ENCODE data around the gene LY6G6F. TPM values are rescaled to one million over a fixed set of nuclear protein-coding genes. Genes with fewer than 3 reads are reported as not detected.

LY6G6F gene
- total RNA-seq, 1 donor from 2014 or later = not detected

Other genes starting within 250 kb of the LY6G6F start
- gene MICB, start 208.7 kb upstream of the LY6G6F start, total RNA-seq (ENCODE audit: low replicate concordance) = 5.5 and 8.8 TPM in 2 replicates
- gene MCCD1, start 177.9 kb upstream of the LY6G6F start, total RNA-seq (ENCODE audit: low replicate concordance) = not detected in 2 replicates
- 238 and 398 TPM in 2 replicates for gene DDX39B, start 164.9 kb upstream of the LY6G6F start, total RNA-seq (ENCODE audit: low replicate concordance)
- gene ATP6V1G2, start 160.3 kb upstream of the LY6G6F start, total RNA-seq (ENCODE audit: low replicate concordance) = 2.6 and 6.0 TPM in 2 replicates
- 26.1 and 28.2 TPM in 2 replicates for gene NFKBIL1, start 159.3 kb upstream of the LY6G6F start, total RNA-seq (ENCODE audit: low replicate concordance)
- gene LTA, start 134.6 kb upstream of the LY6G6F start, total RNA-seq (ENCODE audit: low replicate concordance) = not detected in 2 replicates
- not detected in 2 replicates for gene TNF, start 131.3 kb upstream of the LY6G6F start, total RNA-seq (ENCODE audit: low replicate concordance)
- not detected in 2 replicates for gene LTB, start 124.4 kb upstream of the LY6G6F start, total RNA-seq (ENCODE audit: low replicate concordance)
- 0.30 TPM in 1 of 2 replicates, not detected in the other for gene LST1, start 120.6 kb upstream of the LY6G6F start, total RNA-seq (ENCODE audit: low replicate concordance)
- not detected in 2 replicates for gene NCR3, start 113.9 kb upstream of the LY6G6F start, total RNA-seq (ENCODE audit: low replicate concordance)
- gene AIF1, start 91.6 kb upstream of the LY6G6F start, total RNA-seq (ENCODE audit: low replicate concordance) = not detected in 2 replicates
- 13.9 and 24.8 TPM in 2 replicates for gene PRRC2A, start 86.2 kb upstream of the LY6G6F start, total RNA-seq (ENCODE audit: low replicate concordance)
- gene BAG6, start 54.2 kb upstream of the LY6G6F start, total RNA-seq (ENCODE audit: low replicate concordance) = 54.9 and 100 TPM in 2 replicates
- gene APOM, start 51.0 kb upstream of the LY6G6F start, total RNA-seq (ENCODE audit: low replicate concordance) = 0.70 and 1.5 TPM in 2 replicates
- gene C6orf47, start 46.1 kb upstream of the LY6G6F start, total RNA-seq (ENCODE audit: low replicate concordance) = 16.6 and 18.2 TPM in 2 replicates
- 6.1 and 13.6 TPM in 2 replicates for gene GPANK1, start 41.9 kb upstream of the LY6G6F start, total RNA-seq (ENCODE audit: low replicate concordance)
- gene CSNK2B, start 40.8 kb upstream of the LY6G6F start, total RNA-seq (ENCODE audit: low replicate concordance) = 71.1 and 94.1 TPM in 2 replicates
- gene LY6G5B, start 36.9 kb upstream of the LY6G6F start, total RNA-seq (ENCODE audit: low replicate concordance) = 2.2 and 4.0 TPM in 2 replicates
- gene LY6G5C, start 25.8 kb upstream of the LY6G6F start, total RNA-seq (ENCODE audit: low replicate concordance) = 0.15 TPM in 1 of 2 replicates, not detected in the other
- 51.3 and 104 TPM in 2 replicates for gene ABHD16A, start 3.5 kb upstream of the LY6G6F start, total RNA-seq (ENCODE audit: low replicate concordance)
- gene LY6G6D, start 8.5 kb downstream of the LY6G6F start, total RNA-seq (ENCODE audit: low replicate concordance) = not detected in 2 replicates
- gene LY6G6C, start 14.9 kb downstream of the LY6G6F start, total RNA-seq (ENCODE audit: low replicate concordance) = not detected in 2 replicates
- gene MPIG6B, start 16.5 kb downstream of the LY6G6F start, total RNA-seq (ENCODE audit: low replicate concordance) = not detected in 2 replicates
- gene DDAH2, start 22.4 kb downstream of the LY6G6F start, total RNA-seq (ENCODE audit: low replicate concordance) = 108 and 116 TPM in 2 replicates
- 395 and 679 TPM in 2 replicates for gene CLIC1, start 29.7 kb downstream of the LY6G6F start, total RNA-seq (ENCODE audit: low replicate concordance)
- gene MSH5, start 33.1 kb downstream of the LY6G6F start, total RNA-seq (ENCODE audit: low replicate concordance) = 2.5 and 4.0 TPM in 2 replicates
- 0.53 and 0.70 TPM in 2 replicates for gene SAPCD1, start 55.8 kb downstream of the LY6G6F start, total RNA-seq (ENCODE audit: low replicate concordance)
- gene VWA7, start 70.5 kb downstream of the LY6G6F start, total RNA-seq (ENCODE audit: low replicate concordance) = 0.15 and 0.23 TPM in 2 replicates
- gene VARS1, start 88.9 kb downstream of the LY6G6F start, total RNA-seq (ENCODE audit: low replicate concordance) = 37.9 and 59.7 TPM in 2 replicates
- 24.6 and 27.8 TPM in 2 replicates for gene LSM2, start 100.1 kb downstream of the LY6G6F start, total RNA-seq (ENCODE audit: low replicate concordance)
- 0.98 and 4.1 TPM in 2 replicates for gene HSPA1L, start 108.4 kb downstream of the LY6G6F start, total RNA-seq (ENCODE audit: low replicate concordance)
- gene HSPA1A, start 108.7 kb downstream of the LY6G6F start, total RNA-seq (ENCODE audit: low replicate concordance) = 47.1 and 396 TPM in 2 replicates
- 66.7 and 494 TPM in 2 replicates for gene HSPA1B, start 120.9 kb downstream of the LY6G6F start, total RNA-seq (ENCODE audit: low replicate concordance)
- 54.9 and 72.8 TPM in 2 replicates for gene NEU1, start 156.0 kb downstream of the LY6G6F start, total RNA-seq (ENCODE audit: low replicate concordance)
- not detected in 2 replicates for gene SLC44A4, start 172.1 kb downstream of the LY6G6F start, total RNA-seq (ENCODE audit: low replicate concordance)
- 41.5 and 175 TPM in 2 replicates for gene EHMT2, start 190.8 kb downstream of the LY6G6F start, total RNA-seq (ENCODE audit: low replicate concordance)
- 6.2 and 12.4 TPM in 2 replicates for gene ZBTB12, start 195.2 kb downstream of the LY6G6F start, total RNA-seq (ENCODE audit: low replicate concordance)
- gene C2, start 220.9 kb downstream of the LY6G6F start, total RNA-seq (ENCODE audit: low replicate concordance) = 0.90 and 26.7 TPM in 2 replicates
- 15.0 and 108 TPM in 2 replicates for gene CFB, start 239.2 kb downstream of the LY6G6F start, total RNA-seq (ENCODE audit: low replicate concordance)

Data from smooth muscle cell of the coronary artery (primary cell).